ENCODE measurements around the gene KCNH2. TPM values are rescaled to one million over a fixed set of nuclear protein-coding genes. Genes with fewer than 3 reads are reported as not detected.

The KCNH2 gene
- total RNA-seq, 1 experiment from 2014 or later, result 1.5 TPM

DNA sequence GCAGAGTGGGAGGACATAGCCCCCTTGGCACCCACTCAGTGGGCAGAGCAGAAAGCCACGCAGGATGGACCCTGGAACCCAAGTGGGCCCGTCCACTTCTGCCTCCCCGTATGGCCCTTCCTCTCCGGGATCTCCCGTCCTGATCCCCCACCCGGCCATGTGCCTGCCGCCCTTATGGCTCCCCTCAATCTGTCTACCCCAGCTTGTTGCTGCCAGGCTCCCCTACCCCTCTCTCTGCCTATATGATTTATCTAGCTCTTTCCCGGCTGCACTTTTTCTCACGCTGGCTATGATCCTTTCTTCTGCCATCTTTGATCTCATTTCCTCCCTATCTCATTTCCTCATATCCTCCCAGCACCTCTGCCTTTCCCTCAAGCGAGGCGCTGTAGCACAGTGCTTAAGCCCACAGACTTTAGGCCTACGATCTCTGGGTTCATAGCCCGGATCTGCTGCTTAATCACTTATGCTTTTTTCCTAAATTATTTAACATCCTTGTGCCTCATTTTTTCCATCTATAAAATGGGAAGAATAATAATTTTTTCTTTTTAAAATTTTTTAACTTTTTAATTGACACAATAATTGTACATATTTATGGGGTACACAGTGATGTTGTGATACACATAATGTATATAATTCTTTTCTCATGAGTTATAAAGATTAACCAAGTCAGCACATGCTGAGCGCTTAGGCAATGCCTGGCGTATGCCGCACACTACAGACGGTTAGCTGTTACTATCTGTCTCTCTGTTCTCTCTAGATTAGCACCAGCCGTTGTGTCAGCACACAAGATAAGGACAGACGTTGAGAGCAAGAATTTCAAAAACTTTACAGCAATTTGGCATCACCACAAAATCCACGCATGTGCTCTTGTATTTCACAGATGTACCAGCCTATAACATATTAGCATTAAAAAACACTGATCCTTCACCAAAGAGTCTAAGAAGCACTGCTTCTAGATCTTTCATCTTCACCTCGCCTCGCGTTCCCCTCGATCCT is 18.1 kb downstream of the KCNH2 start:
- H3K9me3 ChIP-seq (ENCODE audit: low read depth, low read length, poor library complexity, severe bottlenecking), result no peaks in the 10 kb centered on the region
- intact Hi-C loops (cut with micrococcal nuclease; ENCODE audit: unreplicated experiment), result no loop called here
- ChIA-PET CTCF (interaction anchor here (0.7 kb wide), 1 partner anchor 26 kb away, joined by 6 read pairs; no protein-coding TSS in a partner anchor), POLR2A (ENCODE audit: low non-redundant PET) (interaction anchor here (0.6 kb wide), 1 partner anchor 410 kb away, joined by 3 read pairs; no protein-coding TSS in a partner anchor)
- H3K27me3 ChIP-seq (replicated peaks; ENCODE audit: insufficient read depth, low read depth, low read length, poor library complexity), result peaks cover 14% of the 10 kb centered on the region
- BruUV-seq (replicated peaks), result no TSS peak
- H3K4me1 ChIP-seq (ENCODE audit: insufficient read depth, low read length, poor library complexity, severe bottlenecking), result peaks cover 8% of the 10 kb centered on the region
- no peaks in the 10 kb centered on the region for H3K36me3 ChIP-seq (ENCODE audit: insufficient read depth, low read length, poor library complexity, severe bottlenecking)
- no peak for TF ChIP-seq CTCF (conservative IDR thresholded peaks at IDR 0.05; ENCODE audit: low read depth, low read length)
- no peak overlapping the region for H3K4me3 ChIP-seq (ENCODE audit: low read depth, low read length, poor library complexity, severe bottlenecking)
- DNase-seq (ENCODE audit: low spot score), result peak; percentile 45
- no peak overlapping the region for H3K27ac ChIP-seq (ENCODE audit: low read depth, low read length, poor library complexity, severe bottlenecking)

- no peak overlapping the region for H3K27ac ChIP-seq (ENCODE audit: low read depth, low read length, poor library complexity, severe bottlenecking)
- CTCF ChIA-PET, result no interaction called here
- intact Hi-C loops (cut with micrococcal nuclease; ENCODE audit: unreplicated experiment), result no loop called here
- H3K9me3 ChIP-seq (ENCODE audit: low read depth, low read length, poor library complexity, severe bottlenecking), result no peaks in the 10 kb centered on the region
- H3K27me3 ChIP-seq (replicated peaks; ENCODE audit: insufficient read depth, low read depth, low read length, poor library complexity), result peaks cover 14% of the 10 kb centered on the region
- POLR2A ChIA-PET (ENCODE audit: low non-redundant PET), result interaction anchor here (0.5 to 0.6 kb wide), 2 partner anchors 411 to 602 kb away, joined by 3 to 4 read pairs; no protein-coding TSS in a partner anchor
- no TSS peak for BruUV-seq (replicated peaks)
- no peak for DNase-seq (ENCODE audit: low spot score)
- no peak overlapping the region for H3K4me3 ChIP-seq (ENCODE audit: low read depth, low read length, poor library complexity, severe bottlenecking)
- H3K4me1 ChIP-seq (ENCODE audit: insufficient read depth, low read length, poor library complexity, severe bottlenecking), result peaks cover 8% of the 10 kb centered on the region
- no peak for TF ChIP-seq EZH2 (IDR thresholded peaks at IDR 0.05; ENCODE audit: borderline replicate concordance, low read depth, low read length, poor library complexity, severe bottlenecking)
- no peaks in the 10 kb centered on the region for H3K36me3 ChIP-seq (ENCODE audit: insufficient read depth, low read length, poor library complexity, severe bottlenecking)
Observed at GRCh38 chr7:150959081-150959480, 19.0 kb downstream of the KCNH2 start.

GRCh38 chr7:150958597-150958996 is 19.5 kb downstream of the KCNH2 start:
- Histone ChIP-seq H3K36me3 (ENCODE audit: insufficient read depth, low read length, poor library complexity, severe bottlenecking) (no peaks in the 10 kb centered on the region), H3K27ac (ENCODE audit: low read depth, low read length, poor library complexity, severe bottlenecking) (no peak overlapping the region), H3K27me3 (replicated peaks; ENCODE audit: insufficient read depth, low read depth, low read length, poor library complexity) (peaks cover 14% of the 10 kb centered on the region), H3K9me3 (ENCODE audit: low read depth, low read length, poor library complexity, severe bottlenecking) (no peaks in the 10 kb centered on the region), H3K4me1 (ENCODE audit: insufficient read depth, low read length, poor library complexity, severe bottlenecking) (peaks cover 8% of the 10 kb centered on the region), H3K4me3 (ENCODE audit: low read depth, low read length, poor library complexity, severe bottlenecking) (no peak overlapping the region)
- intact Hi-C loops (cut with micrococcal nuclease; ENCODE audit: unreplicated experiment), result no loop called here
- no peak for DNase-seq (ENCODE audit: low spot score)
- BruUV-seq (replicated peaks), result no TSS peak
- CTCF ChIA-PET, result no interaction called here
- POLR2A ChIA-PET (ENCODE audit: low non-redundant PET), result interaction anchor here (0.5 kb wide), 1 partner anchor 601 kb away, joined by 4 read pairs; no protein-coding TSS in a partner anchor
- TF ChIP-seq EZH2 (IDR thresholded peaks at IDR 0.05; ENCODE audit: borderline replicate concordance, low read depth, low read length, poor library complexity, severe bottlenecking) (no peak), CTCF (conservative IDR thresholded peaks at IDR 0.05; ENCODE audit: low read depth, low read length) (no peak)
